ENCODE results near the gene CADM3.

The CADM3 gene

GRCh38 chr1:159205225-159205624, 33.8 kb downstream of the CADM3 start:
- no peak for DNase-seq

DNA sequence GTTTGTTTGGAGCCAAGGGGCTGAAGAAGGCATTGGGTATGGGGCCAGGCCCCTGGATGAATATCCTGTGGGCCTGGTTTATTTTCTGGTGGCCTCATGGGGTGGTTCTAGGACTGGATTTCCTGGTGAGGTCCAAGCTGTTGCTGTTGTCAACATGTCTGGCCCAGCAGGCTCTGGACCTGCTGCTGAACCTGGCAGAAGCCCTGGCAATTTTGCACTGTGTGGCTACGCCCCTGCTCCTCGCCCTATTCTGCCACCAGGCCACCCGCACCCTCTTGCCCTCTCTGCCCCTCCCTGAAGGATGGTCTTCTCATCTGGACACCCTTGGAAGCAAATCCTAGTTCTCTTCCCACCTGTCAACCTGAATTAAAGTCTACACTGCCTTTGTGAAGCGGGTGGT, 34.7 kb downstream of the CADM3 start:
- no peak for DNase-seq

GRCh38 chr1:159207080-159207479, 35.7 kb downstream of the CADM3 start:
- no peak for DNase-seq

DNA sequence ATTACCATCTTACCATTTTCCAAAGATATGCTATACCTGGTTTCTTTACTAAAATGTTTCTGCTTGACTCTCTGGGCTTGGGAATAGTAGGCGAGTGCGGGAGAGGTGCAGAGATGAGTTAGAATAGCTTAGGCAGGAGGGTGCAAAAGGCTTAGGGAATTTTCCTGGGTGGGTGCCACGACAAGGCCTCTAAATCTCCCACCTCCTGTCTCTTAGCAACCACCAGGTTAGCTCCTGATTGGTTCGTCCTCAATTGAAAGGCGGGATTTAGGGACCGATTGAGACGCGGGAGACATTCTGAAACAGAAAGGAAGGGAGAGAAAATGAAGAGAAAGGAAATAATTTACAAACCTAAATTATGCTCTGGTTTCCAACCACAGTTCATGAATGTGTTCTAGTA, 36.4 kb downstream of the CADM3 start:
- DNase-seq: no peak

- DNase-seq: no peak
Observed at GRCh38 chr1:159208175-159208825, 36.9 kb downstream of the CADM3 start.

GRCh38 chr1:159209061-159209460, 37.6 kb downstream of the CADM3 start:
- DNase-seq: no peak

- no peak for DNase-seq
Observed at GRCh38 chr1:159211331-159212136, 40.1 kb downstream of the CADM3 start.

DNA sequence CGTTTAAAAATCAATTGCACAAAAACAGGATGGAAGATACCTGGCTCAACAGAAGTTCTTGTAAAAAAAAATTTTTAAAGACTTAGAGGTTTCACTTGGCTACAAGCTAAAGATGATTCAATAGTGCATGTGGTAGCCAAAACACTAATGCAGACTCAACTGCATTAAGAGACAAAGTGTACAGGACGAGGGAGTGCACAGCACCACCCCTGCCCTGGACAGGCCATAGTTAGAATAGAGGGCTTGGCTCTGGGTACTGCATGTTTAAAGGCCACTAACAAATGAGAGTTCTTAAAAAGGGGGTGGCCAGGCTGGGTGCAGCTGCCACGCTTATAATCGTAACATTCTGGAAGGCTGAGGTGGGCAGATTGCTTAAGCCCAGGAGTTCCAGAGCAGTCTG, 41.2 kb downstream of the CADM3 start:
- no peak for DNase-seq

DNA sequence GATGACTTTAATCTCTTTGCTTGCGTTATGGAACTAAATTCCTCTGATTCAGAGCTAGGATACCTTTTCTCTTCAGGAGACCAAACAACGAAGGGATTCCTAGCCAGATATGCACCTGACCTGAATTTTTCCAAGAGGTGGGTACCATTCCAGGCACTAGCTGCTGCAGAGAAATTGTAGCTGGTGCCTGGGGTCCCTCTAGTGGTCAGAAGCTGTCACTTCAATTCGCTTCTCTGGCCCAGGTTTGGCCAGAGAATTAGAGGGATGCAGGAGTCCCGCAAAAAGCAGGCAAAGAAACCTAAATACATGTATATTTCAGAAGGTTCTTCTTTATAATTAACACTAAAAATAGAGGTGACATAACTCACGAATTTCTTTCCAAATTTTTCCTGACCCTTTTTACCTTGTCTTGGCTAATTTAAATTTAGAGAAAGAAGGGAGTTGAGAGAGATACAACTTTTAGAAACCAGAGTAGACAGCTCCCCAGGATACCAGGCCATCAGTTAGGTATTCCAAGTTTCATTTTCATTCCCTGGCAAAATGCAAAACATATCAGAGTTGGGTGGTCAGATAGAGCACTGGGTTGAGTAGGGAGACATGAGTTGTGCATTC, 42.8 kb downstream of the CADM3 start:
- DNase-seq: no peak

- no peak for DNase-seq
Observed at GRCh38 chr1:159218649-159219636, 47.5 kb downstream of the CADM3 start.

GRCh38 chr1:159222075-159222865, 50.9 kb downstream of the CADM3 start:
- no peak for DNase-seq

DNA sequence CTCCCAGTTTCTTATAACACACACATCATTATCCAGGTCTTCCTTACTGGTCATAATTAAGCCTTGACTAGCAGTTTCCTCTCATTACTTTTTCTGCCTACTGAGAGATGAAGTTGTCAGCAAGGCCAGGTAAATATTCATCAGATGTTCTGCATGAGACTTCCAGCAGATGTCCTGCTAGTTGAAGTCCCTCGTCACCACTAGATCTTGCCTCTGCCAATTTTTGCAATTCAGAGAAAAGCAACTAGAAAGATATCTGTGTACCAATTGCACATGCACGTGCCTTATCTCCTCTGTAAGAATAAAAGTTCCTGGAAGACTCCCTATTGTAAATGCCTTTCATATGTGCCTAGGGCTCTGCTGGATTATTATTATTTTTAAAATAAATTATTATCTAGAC, 51.6 kb downstream of the CADM3 start:
- no peak for DNase-seq

DNA sequence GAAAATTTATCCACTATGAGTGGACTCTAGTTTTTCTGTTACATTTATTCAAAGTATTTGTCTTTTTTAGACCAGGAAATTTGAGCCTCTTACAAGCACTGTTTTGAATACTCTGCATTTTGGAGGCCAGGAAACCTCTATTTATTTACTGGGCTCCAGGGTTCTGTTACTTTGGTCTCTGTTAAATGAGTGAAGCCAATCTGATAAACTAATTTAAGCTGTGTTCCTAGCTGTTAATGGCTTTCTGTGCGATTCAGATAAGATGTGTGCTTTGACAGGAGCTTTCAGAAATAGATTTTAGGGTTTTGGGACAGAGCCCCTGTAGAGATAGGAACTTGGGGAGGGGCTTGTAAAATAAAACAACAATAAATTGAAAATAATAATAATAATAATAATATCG, 57.1 kb downstream of the CADM3 start:
- DNase-seq: no peak

GRCh38 chr1:159229260-159229885, 58.0 kb downstream of the CADM3 start:
- no peak for DNase-seq

- no peak for DNase-seq
Observed at GRCh38 chr1:159229896-159230295, 58.5 kb downstream of the CADM3 start.

- DNase-seq: no peak
Observed at GRCh38 chr1:159239551-159240220, 68.3 kb downstream of the CADM3 start.

GRCh38 chr1:159247266-159247665, 75.9 kb downstream of the CADM3 start:
- no peak for DNase-seq

GRCh38 chr1:159248311-159248710, 76.9 kb downstream of the CADM3 start:
- no peak for DNase-seq

DNA sequence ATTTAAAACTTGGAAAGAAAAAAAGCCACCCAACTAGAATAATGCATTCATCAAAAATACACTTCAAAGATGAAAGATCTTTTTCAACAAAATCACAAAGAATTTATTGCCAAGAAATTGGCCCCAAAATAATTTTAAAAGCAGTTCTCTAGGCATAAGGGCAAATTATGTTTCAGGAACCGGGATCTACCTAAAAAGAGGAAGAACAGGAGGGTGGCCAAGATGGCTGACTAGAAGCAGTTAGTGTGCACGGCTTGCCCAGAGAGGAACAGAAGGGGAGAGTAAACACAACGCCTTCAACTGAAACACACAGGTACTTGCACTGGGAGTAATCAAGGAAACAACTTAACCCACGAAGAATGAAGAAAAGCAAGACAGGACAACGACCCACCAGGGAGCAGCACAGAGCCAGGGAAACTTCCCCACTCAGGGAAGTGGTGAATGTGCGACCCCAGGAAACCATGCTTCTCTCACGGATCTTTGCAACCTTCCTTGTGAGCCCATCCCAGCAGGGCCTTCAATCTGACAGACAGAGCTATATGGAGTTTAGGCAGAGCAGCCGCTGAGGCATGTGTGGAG, 79.3 kb downstream of the CADM3 start:
- no peak for DNase-seq

Data from right kidney (tissue), 1 donor.